ENCODE results near the gene KCNF1. TPM values are rescaled to one million over a fixed set of nuclear protein-coding genes. Genes with fewer than 3 reads are reported as not detected.

Gene KCNF1
- total and polyA plus RNA-seq, 9 donors = 2.0 to 6.6 (median 5.5) TPM

GRCh38 chr2:10926191-10926820 is 14.6 kb downstream of the KCNF1 start:
- no peak for DNase-seq
- Histone ChIP-seq H3K27me3 (ENCODE audit: control insufficient read depth, insufficient read depth, low read length) (peaks cover 7% of the 10 kb centered on the region), H3K4me1 (ENCODE audit: control insufficient read depth, insufficient read depth, low read length) (no peaks in the 10 kb centered on the region), H3K4me3 (ENCODE audit: low read length) (no peak overlapping the region), H3K27ac (ENCODE audit: low read length) (no peak overlapping the region), H3K9me3 (replicated peaks; ENCODE audit: control insufficient read depth, low read depth, low read length) (no peaks in the 10 kb centered on the region), H3K36me3 (ENCODE audit: control insufficient read depth, insufficient read depth, low read length) (no peaks in the 10 kb centered on the region)
- WGBS (ENCODE audit: insufficient coverage) = 68% methylated on average over 14 of the region's 15 CpGs

GRCh38 chr2:10930721-10931516 is 19.2 kb downstream of the KCNF1 start:
- DNase-seq = no peak
- Histone ChIP-seq H3K4me3 (ENCODE audit: low read length) (no peak overlapping the region), H3K36me3 (ENCODE audit: control insufficient read depth, insufficient read depth, low read length) (no peaks in the 10 kb centered on the region), H3K27ac (ENCODE audit: low read length) (no peak overlapping the region), H3K4me1 (ENCODE audit: control insufficient read depth, insufficient read depth, low read length) (peaks cover 23% of the 10 kb centered on the region), H3K27me3 (ENCODE audit: control insufficient read depth, insufficient read depth, low read length) (peaks cover 2% of the 10 kb centered on the region), H3K9me3 (replicated peaks; ENCODE audit: control insufficient read depth, low read depth, low read length) (no peaks in the 10 kb centered on the region)
- WGBS (ENCODE audit: insufficient coverage) = 80% methylated on average over 1 of the region's 12 CpGs

GRCh38 chr2:10931710-10932255 is 20.0 kb downstream of the KCNF1 start:
- Histone ChIP-seq H3K27ac (ENCODE audit: low read length) (no peak overlapping the region), H3K9me3 (replicated peaks; ENCODE audit: control insufficient read depth, low read depth, low read length) (no peaks in the 10 kb centered on the region), H3K36me3 (ENCODE audit: control insufficient read depth, insufficient read depth, low read length) (no peaks in the 10 kb centered on the region), H3K4me3 (ENCODE audit: low read length) (no peak overlapping the region), H3K4me1 (ENCODE audit: control insufficient read depth, insufficient read depth, low read length) (peaks cover 23% of the 10 kb centered on the region), H3K27me3 (ENCODE audit: control insufficient read depth, insufficient read depth, low read length) (peaks cover 2% of the 10 kb centered on the region)
- WGBS (ENCODE audit: insufficient coverage) = 74% methylated on average over 14 of the region's 14 CpGs
- DNase-seq = no peak

GRCh38 chr2:10932345-10933151 is 20.8 kb downstream of the KCNF1 start:
- no peak for DNase-seq
- Histone ChIP-seq H3K9me3 (replicated peaks; ENCODE audit: control insufficient read depth, low read depth, low read length) (no peaks in the 10 kb centered on the region), H3K27me3 (ENCODE audit: control insufficient read depth, insufficient read depth, low read length) (peaks cover 2% of the 10 kb centered on the region), H3K36me3 (ENCODE audit: control insufficient read depth, insufficient read depth, low read length) (no peaks in the 10 kb centered on the region), H3K27ac (ENCODE audit: low read length) (no peak overlapping the region), H3K4me1 (ENCODE audit: control insufficient read depth, insufficient read depth, low read length) (peaks cover 23% of the 10 kb centered on the region), H3K4me3 (ENCODE audit: low read length) (no peak overlapping the region)
- WGBS (ENCODE audit: insufficient coverage) = 55% methylated on average over 12 of the region's 17 CpGs

- 92% methylated on average over 9 of the region's 11 CpGs for WGBS (ENCODE audit: insufficient coverage)
- no peak overlapping the region for H3K4me3 ChIP-seq (ENCODE audit: low read length)
- DNase-seq = no peak
- H3K27me3 ChIP-seq (ENCODE audit: control insufficient read depth, insufficient read depth, low read length) = peaks cover 2% of the 10 kb centered on the region
- no peaks in the 10 kb centered on the region for H3K36me3 ChIP-seq (ENCODE audit: control insufficient read depth, insufficient read depth, low read length)
- peaks cover 2% of the 10 kb centered on the region for H3K9me3 ChIP-seq (replicated peaks; ENCODE audit: control insufficient read depth, low read depth, low read length)
- H3K4me1 ChIP-seq (ENCODE audit: control insufficient read depth, insufficient read depth, low read length) = peaks cover 23% of the 10 kb centered on the region
- H3K27ac ChIP-seq (ENCODE audit: low read length) = no peak overlapping the region
Observed at GRCh38 chr2:10933700-10934225, 22.0 kb downstream of the KCNF1 start.

- H3K4me1 ChIP-seq (ENCODE audit: control insufficient read depth, insufficient read depth, low read length) = peaks cover 23% of the 10 kb centered on the region
- H3K27me3 ChIP-seq (ENCODE audit: control insufficient read depth, insufficient read depth, low read length) = no peaks in the 10 kb centered on the region
- H3K27ac ChIP-seq (ENCODE audit: low read length) = no peak overlapping the region
- WGBS (ENCODE audit: insufficient coverage) = 68% methylated on average over 4 of the region's 7 CpGs
- H3K36me3 ChIP-seq (ENCODE audit: control insufficient read depth, insufficient read depth, low read length) = no peaks in the 10 kb centered on the region
- no peak overlapping the region for H3K4me3 ChIP-seq (ENCODE audit: low read length)
- DNase-seq = no peak
- H3K9me3 ChIP-seq (replicated peaks; ENCODE audit: control insufficient read depth, low read depth, low read length) = peaks cover 8% of the 10 kb centered on the region
Observed at GRCh38 chr2:10934308-10934978, 22.7 kb downstream of the KCNF1 start.

GRCh38 chr2:10934979-10935350 is 23.2 kb downstream of the KCNF1 start:
- Histone ChIP-seq H3K4me3 (ENCODE audit: low read length) (no peak overlapping the region), H3K36me3 (ENCODE audit: control insufficient read depth, insufficient read depth, low read length) (no peaks in the 10 kb centered on the region), H3K9me3 (replicated peaks; ENCODE audit: control insufficient read depth, low read depth, low read length) (peaks cover 8% of the 10 kb centered on the region), H3K27me3 (ENCODE audit: control insufficient read depth, insufficient read depth, low read length) (no peaks in the 10 kb centered on the region), H3K4me1 (ENCODE audit: control insufficient read depth, insufficient read depth, low read length) (peaks cover 23% of the 10 kb centered on the region), H3K27ac (ENCODE audit: low read length) (no peak overlapping the region)
- DNase-seq = no peak
- WGBS (ENCODE audit: insufficient coverage) = 10% methylated on average over 5 of the region's 15 CpGs

- Histone ChIP-seq H3K4me1 (ENCODE audit: control insufficient read depth, insufficient read depth, low read length) (peaks cover 28% of the 10 kb centered on the region), H3K27ac (ENCODE audit: low read length) (no peak overlapping the region), H3K36me3 (ENCODE audit: control insufficient read depth, insufficient read depth, low read length) (no peaks in the 10 kb centered on the region), H3K27me3 (ENCODE audit: control insufficient read depth, insufficient read depth, low read length) (no peaks in the 10 kb centered on the region), H3K9me3 (replicated peaks; ENCODE audit: control insufficient read depth, low read depth, low read length) (peaks cover 8% of the 10 kb centered on the region), H3K4me3 (ENCODE audit: low read length) (no peak overlapping the region)
- WGBS (ENCODE audit: insufficient coverage) = 79% methylated on average over 16 of the region's 18 CpGs
- DNase-seq = no peak
Observed at GRCh38 chr2:10935366-10935918, 23.7 kb downstream of the KCNF1 start.

All from muscle of leg (tissue), 11 donors.